GM12878 (cell line): Measurements from ENCODE around the gene VSTM1. TPM values are rescaled to one million over a fixed set of nuclear protein-coding genes. Genes with fewer than 3 reads are reported as not detected.

Source experiments
- BRCA1 ChIP-seq: IDR thresholded peaks from 2 replicates; pipeline ENCODE4 v1.6.1; 2011; ENCODE audit warnings: low read depth, low read length, improper control_type of control experiment
- CHD2 ChIP-seq: IDR thresholded peaks from 2 replicates; pipeline ENCODE4 v1.6.1; 2011; ENCODE audit warnings: low read depth, low read length, improper control_type of control experiment, borderline replicate concordance
- CHD4 ChIP-seq: fragments of 200-600 bp; sonication (generic); IDR thresholded peaks from 2 replicates; pipeline ENCODE4 v1.6.1; 2016; ENCODE audit warnings: mild to moderate bottlenecking
- ETV6 ChIP-seq, 2 experiments: fragments of 450-650 bp in 1 of 2; IDR thresholded peaks in 1 of 2; conservative IDR thresholded peaks in 1 of 2; 2 replicates each; pipeline ENCODE4 v1.6.1; 2014; ENCODE audit warnings: antibody characterized with exemption in 1 of 2, borderline replicate concordance in 1 of 2, low read depth in 1 of 2, mild to moderate bottlenecking in 1 of 2, moderate library complexity in 1 of 2
- IKZF1 ChIP-seq: fragments of 450-650 bp; conservative IDR thresholded peaks from 2 replicates; pipeline ENCODE4 v1.6.1; 2017; ENCODE audit warnings: antibody characterized with exemption, mild to moderate bottlenecking
- MEF2A ChIP-seq: IDR thresholded peaks from 2 replicates; pipeline ENCODE4 v1.6.1; 2011; ENCODE audit warnings: low read depth, mild to moderate bottlenecking, low read length, moderate library complexity; ENCODE audit not compliant: insufficient read depth
- NR2C2 ChIP-seq: IDR thresholded peaks from 2 replicates; pipeline ENCODE4 v1.6.1; 2011; ENCODE audit warnings: borderline replicate concordance, low read depth; ENCODE audit not compliant: control insufficient read depth, insufficient read length
- POLR2A ChIP-seq: IDR thresholded peaks from 2 replicates; pipeline ENCODE4 v1.6.1; 2011; ENCODE audit warnings: low read depth, mild to moderate bottlenecking, low read length
- RCOR1 ChIP-seq: conservative IDR thresholded peaks from 2 replicates; pipeline ENCODE4 v1.6.1; 2012; ENCODE audit warnings: low read depth, low read length, improper control_type of control experiment
- RFX5 ChIP-seq: IDR thresholded peaks from 2 replicates; pipeline ENCODE4 v1.6.1; 2011; ENCODE audit warnings: low read depth, low read length, improper control_type of control experiment
- SMAD5 ChIP-seq: IDR thresholded peaks from 2 replicates; pipeline ENCODE4 v1.6.1; 2016; ENCODE audit warnings: antibody characterized with exemption, low read depth
- SUZ12 ChIP-seq: fragments of 200-600 bp; sonication (generic); IDR thresholded peaks from one replicate; pipeline ENCODE4 v1.6.1; 2018; ENCODE audit warnings: antibody characterized with exemption, mild to moderate bottlenecking; ENCODE audit not compliant: unreplicated experiment
- USF1 ChIP-seq: IDR thresholded peaks from 2 replicates; pipeline ENCODE4 v1.6.1; 2011; ENCODE audit warnings: borderline replicate concordance, low read depth, mild to moderate bottlenecking, moderate library complexity, mixed read lengths, low read length; ENCODE audit not compliant: insufficient read depth; ENCODE audit errors: extremely low read length
- YBX1 ChIP-seq: fragments of 450-650 bp; IDR thresholded peaks from 2 replicates; pipeline ENCODE4 v1.6.1; 2016; ENCODE audit warnings: antibody characterized with exemption
- ZBTB33 ChIP-seq: fragments of 450-650 bp; IDR thresholded peaks from 2 replicates; pipeline ENCODE4 v1.6.1; 2017; ENCODE audit warnings: mild to moderate bottlenecking
- ZNF384 ChIP-seq: IDR thresholded peaks from 2 replicates; pipeline ENCODE4 v1.6.1; 2012; ENCODE audit warnings: low read depth, mild to moderate bottlenecking, low read length, improper control_type of control experiment, borderline replicate concordance
- ZNF622 ChIP-seq: fragments of 450-650 bp; IDR thresholded peaks from 2 replicates; pipeline ENCODE4 v1.6.1; 2017; ENCODE audit warnings: mild to moderate bottlenecking, inconsistent platforms
- ZSCAN29 ChIP-seq: fragments of 450-650 bp; IDR thresholded peaks from 2 replicates; pipeline ENCODE4 v1.6.1; 2017; ENCODE audit warnings: mild to moderate bottlenecking, moderate library complexity
- polyA plus RNA-seq, 11 experiments: library from polyadenylated mRNA; depleted of rRNA in 4 of 11; unstranded in 6 of 11; stranded (reverse) in 5 of 11; fragments of >200 nt; fragmentation: Nextera tagmentation in 4 of 11; fragmentation: Illumina TruSeq in 1 of 11; extraction: Ambion mirVana in 4 of 11; extraction: Trizol in 1 of 11; gene quantifications; 1 replicate in 1 of 11; 2 replicates in 10 of 11; pipeline versions ENCODE4 v1.2.1 to v1.2.3, GENCODE V29; 2011 to 2016; ENCODE audit warnings: inconsistent platforms in 2 of 11, missing spikeins in 2 of 11, low read depth in 1 of 11
- total RNA-seq, 4 experiments: library from RNA; depleted of rRNA in 3 of 4; stranded (reverse); fragments of >200 nt in 3 of 4; fragmentation: Illumina TruSeq in 1 of 4; extraction: Trizol in 1 of 4; gene quantifications; 2 replicates each; pipeline versions ENCODE4 v1.2.1 to v1.2.3, GENCODE V29; 2013 to 2021
- TF ChIP-seq, protein P1 (sequence below): fragments of 450-650 bp; IDR thresholded peaks from 2 replicates; pipeline ENCODE4 v1.6.1; 2016; ENCODE audit warnings: mild to moderate bottlenecking, moderate library complexity, borderline replicate concordance
- TF ChIP-seq, protein P2 (sequence below): IDR thresholded peaks from 2 replicates; pipeline ENCODE4 v1.6.1; 2012; ENCODE audit warnings: mild to moderate bottlenecking, low read depth, low read length

Gene VSTM1
- total and polyA plus RNA-seq, 10 of the 15 experiments (the other 5 are each of a cell fraction or from before 2014, with no cell fraction given) = not detected

GRCh38 chr19:54102421-54103169 lies 38.9 kb upstream of the VSTM1 start, which contains the start of gene NDUFA3 (continued):
- TF ChIP-seq ETV6 (conservative IDR thresholded peaks at IDR 0.05 in 1 of 2, IDR thresholded peaks at IDR 0.05 in 1 of 2; ENCODE audit: borderline replicate concordance in 1 of 2, low read depth in 1 of 2) (no peak), SUZ12 (no peak), BRCA1 (no peak), IKZF1 (peak; percentile 100), MEF2A (no peak), CHD2 (peak; percentile 88), RFX5 (no peak), ZNF622 (no peak), ZSCAN29 (no peak), POLR2A (peak; percentile 94), CHD4 (no peak), SMAD5 (peak; percentile 82), RCOR1 (0 out of 2 replicates have a peak, but pooled peaks have one; percentile 32), NR2C2 (no peak), ZNF384 (no peak), YBX1 (no peak), USF1 (no peak), ZBTB33 (no peak)
- TF ChIP-seq, protein P1, sequence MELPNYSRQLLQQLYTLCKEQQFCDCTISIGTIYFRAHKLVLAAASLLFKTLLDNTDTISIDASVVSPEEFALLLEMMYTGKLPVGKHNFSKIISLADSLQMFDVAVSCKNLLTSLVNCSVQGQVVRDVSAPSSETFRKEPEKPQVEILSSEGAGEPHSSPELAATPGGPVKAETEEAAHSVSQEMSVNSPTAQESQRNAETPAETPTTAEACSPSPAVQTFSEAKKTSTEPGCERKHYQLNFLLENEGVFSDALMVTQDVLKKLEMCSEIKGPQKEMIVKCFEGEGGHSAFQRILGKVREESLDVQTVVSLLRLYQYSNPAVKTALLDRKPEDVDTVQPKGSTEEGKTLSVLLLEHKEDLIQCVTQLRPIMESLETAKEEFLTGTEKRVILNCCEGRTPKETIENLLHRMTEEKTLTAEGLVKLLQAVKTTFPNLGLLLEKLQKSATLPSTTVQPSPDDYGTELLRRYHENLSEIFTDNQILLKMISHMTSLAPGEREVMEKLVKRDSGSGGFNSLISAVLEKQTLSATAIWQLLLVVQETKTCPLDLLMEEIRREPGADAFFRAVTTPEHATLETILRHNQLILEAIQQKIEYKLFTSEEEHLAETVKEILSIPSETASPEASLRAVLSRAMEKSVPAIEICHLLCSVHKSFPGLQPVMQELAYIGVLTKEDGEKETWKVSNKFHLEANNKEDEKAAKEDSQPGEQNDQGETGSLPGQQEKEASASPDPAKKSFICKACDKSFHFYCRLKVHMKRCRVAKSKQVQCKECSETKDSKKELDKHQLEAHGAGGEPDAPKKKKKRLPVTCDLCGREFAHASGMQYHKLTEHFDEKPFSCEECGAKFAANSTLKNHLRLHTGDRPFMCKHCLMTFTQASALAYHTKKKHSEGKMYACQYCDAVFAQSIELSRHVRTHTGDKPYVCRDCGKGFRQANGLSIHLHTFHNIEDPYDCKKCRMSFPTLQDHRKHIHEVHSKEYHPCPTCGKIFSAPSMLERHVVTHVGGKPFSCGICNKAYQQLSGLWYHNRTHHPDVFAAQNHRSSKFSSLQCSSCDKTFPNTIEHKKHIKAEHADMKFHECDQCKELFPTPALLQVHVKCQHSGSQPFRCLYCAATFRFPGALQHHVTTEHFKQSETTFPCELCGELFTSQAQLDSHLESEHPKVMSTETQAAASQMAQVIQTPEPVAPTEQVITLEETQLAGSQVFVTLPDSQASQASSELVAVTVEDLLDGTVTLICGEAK = peak; percentile 79
- TF ChIP-seq, protein P2, sequence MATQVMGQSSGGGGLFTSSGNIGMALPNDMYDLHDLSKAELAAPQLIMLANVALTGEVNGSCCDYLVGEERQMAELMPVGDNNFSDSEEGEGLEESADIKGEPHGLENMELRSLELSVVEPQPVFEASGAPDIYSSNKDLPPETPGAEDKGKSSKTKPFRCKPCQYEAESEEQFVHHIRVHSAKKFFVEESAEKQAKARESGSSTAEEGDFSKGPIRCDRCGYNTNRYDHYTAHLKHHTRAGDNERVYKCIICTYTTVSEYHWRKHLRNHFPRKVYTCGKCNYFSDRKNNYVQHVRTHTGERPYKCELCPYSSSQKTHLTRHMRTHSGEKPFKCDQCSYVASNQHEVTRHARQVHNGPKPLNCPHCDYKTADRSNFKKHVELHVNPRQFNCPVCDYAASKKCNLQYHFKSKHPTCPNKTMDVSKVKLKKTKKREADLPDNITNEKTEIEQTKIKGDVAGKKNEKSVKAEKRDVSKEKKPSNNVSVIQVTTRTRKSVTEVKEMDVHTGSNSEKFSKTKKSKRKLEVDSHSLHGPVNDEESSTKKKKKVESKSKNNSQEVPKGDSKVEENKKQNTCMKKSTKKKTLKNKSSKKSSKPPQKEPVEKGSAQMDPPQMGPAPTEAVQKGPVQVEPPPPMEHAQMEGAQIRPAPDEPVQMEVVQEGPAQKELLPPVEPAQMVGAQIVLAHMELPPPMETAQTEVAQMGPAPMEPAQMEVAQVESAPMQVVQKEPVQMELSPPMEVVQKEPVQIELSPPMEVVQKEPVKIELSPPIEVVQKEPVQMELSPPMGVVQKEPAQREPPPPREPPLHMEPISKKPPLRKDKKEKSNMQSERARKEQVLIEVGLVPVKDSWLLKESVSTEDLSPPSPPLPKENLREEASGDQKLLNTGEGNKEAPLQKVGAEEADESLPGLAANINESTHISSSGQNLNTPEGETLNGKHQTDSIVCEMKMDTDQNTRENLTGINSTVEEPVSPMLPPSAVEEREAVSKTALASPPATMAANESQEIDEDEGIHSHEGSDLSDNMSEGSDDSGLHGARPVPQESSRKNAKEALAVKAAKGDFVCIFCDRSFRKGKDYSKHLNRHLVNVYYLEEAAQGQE = no peak
